HS-27A (cell line): ENCODE results near the gene FBXW10B.
"Not testable (repeated sequence)": the region's sequence is repeated elsewhere in the genome, so short reads cannot be mapped to it uniquely, and the experiment has no call there.

Experiments
- DNase-seq: peaks from one replicate; pipeline ENCODE4 v3.0.0-alpha.2; 2012; ENCODE audit warnings: low read depth, missing footprints

Gene FBXW10B

DNA sequence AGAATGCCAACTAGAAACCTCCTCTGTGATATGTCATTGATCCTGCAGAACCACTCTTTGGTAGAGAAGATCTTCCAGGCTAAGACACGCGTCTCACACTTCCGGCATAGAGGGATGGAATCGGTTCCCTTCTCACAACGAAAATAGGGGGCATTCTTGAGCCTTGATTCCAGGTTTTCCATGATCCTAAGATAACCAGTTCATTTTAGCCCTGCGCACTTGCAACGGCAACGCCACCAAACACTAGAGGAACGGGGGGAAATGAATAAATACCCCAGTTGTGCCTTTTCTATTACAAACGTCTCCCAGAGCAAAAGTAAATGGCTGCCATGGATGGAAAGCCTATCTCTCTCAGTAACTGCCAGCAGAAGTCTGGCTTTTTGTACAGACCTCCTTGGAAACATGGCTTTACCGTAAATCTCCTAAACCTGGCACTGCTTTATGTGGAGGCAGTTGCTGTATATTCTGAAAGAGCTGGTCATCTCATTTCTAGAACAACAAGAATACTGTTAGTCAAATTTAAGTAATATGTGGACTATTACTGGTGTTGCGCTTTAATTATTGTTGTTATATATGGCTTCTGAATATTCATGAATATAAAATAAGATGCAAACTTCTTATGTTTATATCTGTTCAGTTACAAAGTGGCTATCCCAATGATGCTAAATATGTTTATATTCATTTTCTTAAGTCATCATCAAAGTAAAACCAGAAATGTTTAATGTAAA, at the start of gene FBXW10B:
Gene FBXW10B (minus strand): TSS at position 374 of the 728 bp plus-strand sequence. CDS start 192 bp downstream, at position 182.
- DNase-seq: not testable (repeated sequence)

GRCh38 chr17:15663691-15664090, 44.2 kb upstream of the FBXW10B start:
- DNase-seq: no peak

DNA sequence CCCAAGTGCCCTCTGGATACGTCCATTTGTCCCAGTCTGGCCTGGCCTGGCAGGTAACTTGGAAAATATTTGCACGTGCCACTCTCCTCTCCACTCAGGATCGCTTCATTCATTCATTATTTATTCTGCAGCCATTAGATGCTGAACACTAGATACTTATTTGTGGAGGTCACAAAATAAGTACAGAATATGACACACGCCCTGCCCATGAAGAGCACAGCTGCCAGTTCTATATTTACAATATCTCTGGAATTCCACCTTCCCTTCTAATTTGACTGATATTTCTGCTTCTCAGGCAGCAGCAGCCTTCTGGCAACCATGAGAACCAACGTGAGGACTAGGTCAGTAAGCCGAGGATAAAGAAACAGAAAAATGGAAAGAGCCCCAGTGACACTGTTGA, 43.7 kb upstream of the FBXW10B start:
- DNase-seq: no peak

DNA sequence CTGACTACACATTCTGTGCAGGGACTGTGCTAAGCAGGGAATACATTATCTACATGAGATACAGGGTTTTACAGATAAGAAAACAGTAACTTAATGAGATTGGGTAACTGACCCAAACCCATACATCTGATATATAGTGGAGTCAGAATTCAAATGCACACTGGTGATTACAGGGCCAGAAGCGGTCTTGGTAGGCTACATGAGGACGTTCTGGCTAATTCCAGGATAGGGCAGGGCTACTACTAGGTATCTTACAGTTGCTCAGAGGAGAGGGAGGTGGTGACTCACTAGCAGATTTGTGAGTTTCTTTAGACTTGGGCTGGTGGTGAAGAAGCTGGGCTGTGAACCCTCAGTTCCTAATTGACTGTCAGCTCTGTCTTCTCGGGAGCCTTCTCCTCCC, 43.2 kb upstream of the FBXW10B start:
- DNase-seq: no peak

GRCh38 chr17:15660077-15660476, 40.6 kb upstream of the FBXW10B start:
- no peak for DNase-seq

GRCh38 chr17:15659663-15660062, 40.2 kb upstream of the FBXW10B start:
- DNase-seq: no peak

DNA sequence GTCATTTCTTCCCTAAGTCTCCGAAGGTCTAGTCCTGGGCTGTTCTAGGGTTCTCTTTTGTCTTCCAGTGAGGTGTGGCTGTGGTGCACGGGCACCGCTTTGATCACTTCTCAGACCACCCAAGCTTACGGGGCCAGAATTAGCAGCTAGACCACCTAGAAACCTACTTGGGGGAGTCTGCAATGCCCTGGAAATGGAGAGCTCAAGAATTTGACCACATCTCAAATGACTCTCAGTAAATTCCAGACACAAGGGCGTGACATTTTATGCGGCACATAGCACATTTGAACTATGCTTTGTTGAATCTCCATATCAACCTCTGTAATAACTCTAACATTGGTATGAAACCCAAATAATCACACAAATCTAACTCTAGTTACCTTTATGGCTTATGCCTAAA, 39.7 kb upstream of the FBXW10B start:
- no peak for DNase-seq

DNA sequence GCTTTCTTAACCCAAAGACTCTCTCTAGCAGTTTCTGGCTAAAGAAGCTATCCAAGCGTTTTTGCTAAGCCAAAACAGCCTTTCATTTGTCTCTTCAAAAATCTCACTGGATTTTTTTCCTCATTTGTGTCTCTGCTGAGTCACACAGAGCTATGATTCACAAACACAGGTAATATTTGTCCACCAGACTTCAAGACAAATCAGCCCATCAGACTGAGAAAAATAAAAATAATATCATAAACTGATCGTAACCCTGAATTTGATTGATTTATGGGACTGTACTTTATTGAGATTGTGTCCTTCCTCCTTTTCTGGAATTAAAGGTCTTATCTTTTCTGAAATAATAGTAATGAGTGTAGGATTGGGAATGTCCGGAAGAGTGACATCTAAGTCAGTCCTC, 38.8 kb upstream of the FBXW10B start:
- no peak for DNase-seq

DNA sequence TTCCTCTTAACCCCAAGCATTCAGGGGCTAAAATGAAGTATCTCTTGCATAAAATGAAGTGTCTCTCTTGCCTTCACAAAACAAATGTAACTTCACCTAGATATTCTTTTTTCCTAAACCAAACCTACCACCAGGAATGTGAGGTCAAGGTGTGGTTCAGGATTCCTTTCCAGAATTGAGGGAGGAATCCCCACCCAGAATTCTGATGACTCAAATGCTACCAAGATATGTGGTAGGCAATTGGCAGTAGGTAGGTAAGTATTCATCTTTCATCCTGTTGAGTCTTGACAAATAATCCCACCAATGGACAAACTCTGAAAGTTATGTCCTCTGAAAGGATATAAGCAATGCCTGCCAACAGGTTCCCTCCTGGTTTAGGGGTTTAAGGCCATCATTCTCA, 38.4 kb upstream of the FBXW10B start:
- DNase-seq: no peak

DNA sequence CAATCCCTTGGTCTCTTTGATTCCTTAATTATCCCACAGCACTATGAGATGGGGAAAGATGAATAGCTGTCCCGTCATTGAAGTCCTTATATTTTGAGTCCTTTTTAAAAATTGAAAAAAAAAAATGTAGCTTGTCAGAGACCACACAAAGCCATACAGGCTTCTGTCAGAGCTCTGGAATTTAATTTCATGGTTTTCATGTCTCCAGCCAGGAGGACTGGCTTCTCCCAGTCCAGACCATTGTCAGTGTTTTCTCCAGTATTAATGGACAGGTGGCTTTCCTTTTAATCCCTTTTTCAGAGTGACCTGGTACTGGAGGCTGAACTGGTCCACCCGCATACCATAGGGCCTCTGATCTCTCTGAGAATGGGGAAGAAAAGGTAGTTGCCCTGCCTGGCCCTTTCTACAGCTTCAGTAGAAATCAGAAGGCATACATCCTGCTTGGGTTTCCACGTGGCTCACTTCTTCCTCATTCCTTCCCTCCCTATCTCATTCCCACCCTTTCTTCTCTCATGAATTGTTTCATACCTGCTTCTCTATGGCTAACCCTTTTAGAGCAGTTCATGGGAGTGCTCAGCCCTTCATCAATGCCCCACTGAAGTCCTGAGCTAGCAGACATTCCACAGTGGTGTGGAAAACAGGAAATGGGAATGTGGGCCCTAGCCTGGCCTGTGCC, 35.5 kb upstream of the FBXW10B start:
- no peak for DNase-seq

DNA sequence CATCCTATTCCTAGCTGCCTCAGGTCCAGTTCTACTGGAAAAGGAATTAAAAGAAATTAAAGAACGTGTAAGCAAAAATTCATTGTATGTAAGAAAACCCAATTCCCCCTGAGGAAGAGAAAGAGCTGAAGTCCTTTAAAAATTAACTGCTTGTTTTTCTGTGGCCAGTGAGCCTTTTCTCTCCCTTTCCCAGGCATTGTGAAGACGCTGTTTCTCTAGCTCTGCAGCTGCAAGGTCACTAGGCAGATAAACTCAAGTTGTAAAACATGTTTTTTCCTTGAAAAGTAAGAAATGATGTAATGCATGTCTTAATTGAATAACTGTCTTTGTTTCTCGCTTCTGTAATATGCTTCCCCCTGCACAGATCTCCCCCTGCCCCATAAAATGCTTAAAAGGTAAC, 34.9 kb upstream of the FBXW10B start:
- DNase-seq: not testable (repeated sequence)

DNA sequence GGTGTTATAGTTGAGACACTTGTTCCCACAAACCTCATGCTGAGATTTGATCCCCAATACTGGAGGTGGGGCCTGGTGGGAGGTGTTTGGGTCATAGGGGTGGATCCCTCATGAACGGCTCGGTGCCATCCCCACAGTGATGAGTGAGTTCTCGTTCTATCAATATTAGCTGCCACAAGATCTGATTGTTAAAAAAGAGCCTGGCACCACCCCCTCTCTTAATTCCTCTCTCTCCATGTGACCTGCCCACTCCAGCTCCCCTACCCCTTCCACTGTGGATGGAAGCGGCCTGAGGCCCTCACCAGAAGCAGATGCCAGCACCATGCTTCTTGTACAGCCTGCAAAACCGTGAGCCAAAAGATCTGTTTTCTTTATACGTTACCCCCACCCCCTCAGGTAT, 33.5 kb upstream of the FBXW10B start:
- DNase-seq: no peak

GRCh38 chr17:15651583-15652110, 32.1 kb upstream of the FBXW10B start:
- DNase-seq: peak; percentile 99

DNA sequence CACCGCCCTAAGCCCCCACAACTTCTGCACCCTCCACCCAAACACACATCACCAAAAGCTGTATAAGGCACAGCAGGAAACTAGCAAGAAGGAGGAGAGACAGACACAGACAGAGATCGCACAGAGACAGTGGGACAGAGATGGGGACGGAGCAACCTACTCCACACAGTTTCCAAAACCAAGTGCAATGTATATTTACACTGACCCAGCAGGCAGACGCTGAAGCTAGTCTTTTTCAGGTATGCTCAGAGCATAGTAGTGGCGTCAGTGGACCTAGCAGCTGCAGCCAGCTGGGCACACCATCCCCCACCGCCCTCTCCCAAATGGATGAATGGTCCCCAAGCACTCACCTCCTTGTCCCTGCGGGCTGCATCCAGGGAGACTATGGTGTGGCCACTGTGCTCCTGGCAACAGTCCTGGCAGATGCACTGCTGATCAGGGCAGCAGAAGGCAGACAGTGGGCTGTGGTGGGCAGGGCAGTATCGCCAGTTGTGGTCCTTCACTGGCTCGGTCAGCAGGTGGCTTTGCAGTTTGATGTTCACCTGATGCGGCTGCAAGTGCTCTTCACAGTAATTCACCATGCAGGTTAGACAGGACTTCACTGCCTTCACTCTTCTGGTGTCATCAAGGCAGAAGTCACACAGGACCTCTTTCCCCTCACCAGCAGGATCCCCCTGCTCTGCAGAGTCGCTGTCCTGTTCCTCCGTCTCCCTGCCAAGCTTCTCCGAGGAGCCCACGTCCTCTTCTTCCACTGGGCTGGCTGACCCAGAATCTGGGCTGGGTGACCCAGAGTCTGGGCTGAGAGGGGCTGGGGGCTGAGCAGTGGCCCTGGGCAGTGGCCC, 31.5 kb upstream of the FBXW10B start:
- DNase-seq: no peak

DNA sequence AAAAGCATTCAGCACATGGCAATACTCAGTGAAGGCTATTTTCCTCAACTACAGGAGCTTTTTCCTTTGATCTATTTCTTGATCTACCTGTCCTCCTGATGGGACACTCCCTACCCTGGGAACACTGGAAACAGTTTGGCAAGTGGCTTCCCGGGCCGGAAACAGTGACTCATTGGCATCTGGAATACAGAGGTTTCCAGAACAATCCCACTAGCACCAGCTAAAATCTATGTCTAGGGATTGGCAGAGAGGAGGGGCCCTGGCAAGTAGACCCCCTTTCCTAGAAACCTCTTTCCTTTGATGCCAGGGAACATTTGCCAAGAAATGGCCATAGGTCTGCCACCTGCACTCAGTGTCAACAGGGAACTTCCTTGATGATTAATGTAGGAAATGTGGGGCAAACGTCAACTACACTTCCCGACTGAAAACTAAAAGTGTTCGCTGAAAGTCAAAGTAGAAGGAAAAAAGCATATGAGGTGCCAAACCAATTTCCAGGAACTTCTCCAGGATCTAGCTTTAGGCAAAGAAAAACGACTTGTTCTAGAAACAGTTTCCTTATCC, 30.4 kb upstream of the FBXW10B start:
- DNase-seq: no peak

DNA sequence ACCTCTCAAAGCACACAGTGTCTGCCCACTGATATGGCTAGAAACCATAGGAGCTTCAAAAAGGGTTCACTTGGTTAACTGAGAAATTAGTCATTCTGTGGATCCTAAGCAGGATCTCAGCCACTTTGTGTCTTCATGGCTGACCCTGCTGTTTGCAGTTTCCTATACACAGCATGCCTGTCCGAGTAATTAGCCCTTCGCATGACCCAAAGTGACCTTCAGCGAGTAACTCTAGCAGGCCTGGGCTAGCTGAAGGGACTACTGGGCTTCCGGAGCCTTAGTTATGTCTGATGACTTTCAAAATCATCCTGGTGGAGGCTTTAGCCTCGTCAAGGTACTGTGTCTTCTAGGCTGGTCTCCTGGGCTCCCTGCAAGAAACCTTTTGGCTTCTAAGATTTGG, 28.9 kb upstream of the FBXW10B start:
- DNase-seq: no peak

DNA sequence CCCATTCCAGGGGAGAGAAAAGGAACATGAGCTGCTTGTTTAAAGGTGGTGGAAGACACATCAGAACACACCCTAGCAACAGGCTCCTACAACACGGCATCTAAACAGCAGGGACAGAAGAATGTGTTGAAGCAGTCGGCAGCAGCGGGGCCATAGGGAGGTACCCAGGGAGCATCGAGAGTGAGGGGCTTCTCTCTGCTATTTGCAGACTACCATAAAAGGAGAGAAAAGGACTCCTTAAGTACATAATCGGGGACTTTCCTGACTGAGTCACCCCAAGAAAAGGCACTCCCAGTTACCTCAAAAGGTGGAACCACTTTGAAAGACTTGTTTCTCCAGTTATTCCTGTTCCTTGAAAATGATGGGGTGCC, 26.4 kb upstream of the FBXW10B start:
- DNase-seq: not testable (repeated sequence)

- DNase-seq: not testable (repeated sequence)
Observed at GRCh38 chr17:15645099-15645941, 25.8 kb upstream of the FBXW10B start.

GRCh38 chr17:15642505-15643251, 23.2 kb upstream of the FBXW10B start:
- not testable (repeated sequence) for DNase-seq

DNA sequence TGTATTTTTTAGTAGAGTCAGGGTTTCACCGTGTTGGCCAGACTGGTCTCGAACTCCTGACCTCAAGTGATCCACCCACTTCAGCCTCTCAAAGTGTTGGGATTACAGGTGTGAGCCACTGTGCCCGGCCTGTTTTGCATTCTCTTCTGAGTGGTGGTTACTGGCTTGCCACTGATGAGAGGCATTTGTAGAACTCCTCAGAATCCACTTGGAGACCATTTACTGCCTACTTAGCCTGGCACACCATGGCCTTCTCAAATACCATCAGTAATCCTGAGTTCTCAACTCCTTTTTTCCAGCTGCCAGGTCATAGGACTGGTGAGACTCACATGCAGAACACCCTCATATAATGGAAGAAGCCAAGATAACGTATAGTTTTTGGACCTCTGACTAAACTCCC, 22.5 kb upstream of the FBXW10B start:
- not testable (repeated sequence) for DNase-seq
